Loucy (cell line): ENCODE results near the gene PCCA.
"Not testable (repeated sequence)": the region's sequence is repeated elsewhere in the genome, so short reads cannot be mapped to it uniquely, and the experiment has no call there.

ENCODE experiments used
- EZH2phosphoT487 ChIP-seq: fragments of 200-600 bp; IDR thresholded peaks from 2 replicates; pipeline ENCODE4 v1.6.1; 2018; ENCODE audit warnings: antibody characterized with exemption, mild to moderate bottlenecking, moderate library complexity, borderline replicate concordance
- TF ChIP-seq, protein P1 (sequence below): fragments of 200-600 bp; sonication (generic); conservative IDR thresholded peaks from 2 replicates; pipeline ENCODE4 v1.5.1; 2014; ENCODE audit warnings: mild to moderate bottlenecking, antibody characterized with exemption, low read length

DNA sequence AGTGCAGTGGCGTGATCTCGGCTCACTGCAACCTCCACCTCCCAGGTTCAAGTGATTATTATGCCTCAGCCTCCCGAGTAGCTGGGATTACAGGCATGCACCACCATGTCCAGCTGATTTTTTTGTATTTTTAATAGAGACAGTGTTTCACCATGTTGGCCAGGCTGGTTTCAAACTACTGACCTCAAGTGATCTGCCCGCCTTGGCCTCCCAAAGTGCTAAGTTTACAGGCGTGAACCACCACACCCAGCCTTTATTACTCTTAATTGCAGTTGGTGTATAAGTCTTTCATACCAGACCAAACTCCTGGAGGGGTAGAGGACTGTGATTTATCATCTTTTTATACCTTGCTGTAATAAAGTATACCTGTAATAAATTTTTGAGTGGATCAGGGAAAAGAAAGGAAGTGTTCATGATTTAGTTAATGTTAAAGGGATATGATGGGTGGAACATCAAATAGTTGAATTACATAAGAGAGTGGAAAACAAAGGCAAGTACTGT is 52.6 kb downstream of the PCCA start:
- TF ChIP-seq, protein P1, sequence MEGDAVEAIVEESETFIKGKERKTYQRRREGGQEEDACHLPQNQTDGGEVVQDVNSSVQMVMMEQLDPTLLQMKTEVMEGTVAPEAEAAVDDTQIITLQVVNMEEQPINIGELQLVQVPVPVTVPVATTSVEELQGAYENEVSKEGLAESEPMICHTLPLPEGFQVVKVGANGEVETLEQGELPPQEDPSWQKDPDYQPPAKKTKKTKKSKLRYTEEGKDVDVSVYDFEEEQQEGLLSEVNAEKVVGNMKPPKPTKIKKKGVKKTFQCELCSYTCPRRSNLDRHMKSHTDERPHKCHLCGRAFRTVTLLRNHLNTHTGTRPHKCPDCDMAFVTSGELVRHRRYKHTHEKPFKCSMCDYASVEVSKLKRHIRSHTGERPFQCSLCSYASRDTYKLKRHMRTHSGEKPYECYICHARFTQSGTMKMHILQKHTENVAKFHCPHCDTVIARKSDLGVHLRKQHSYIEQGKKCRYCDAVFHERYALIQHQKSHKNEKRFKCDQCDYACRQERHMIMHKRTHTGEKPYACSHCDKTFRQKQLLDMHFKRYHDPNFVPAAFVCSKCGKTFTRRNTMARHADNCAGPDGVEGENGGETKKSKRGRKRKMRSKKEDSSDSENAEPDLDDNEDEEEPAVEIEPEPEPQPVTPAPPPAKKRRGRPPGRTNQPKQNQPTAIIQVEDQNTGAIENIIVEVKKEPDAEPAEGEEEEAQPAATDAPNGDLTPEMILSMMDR: not testable (repeated sequence)
- not testable (repeated sequence) for TF ChIP-seq EZH2phosphoT487
